HG03520 (cell line): ENCODE measurements around the gene C4orf17.
"Not testable (repeated sequence)": the region's sequence is repeated elsewhere in the genome, so short reads cannot be mapped to it uniquely, and the experiment has no call there.

Experiments
- ATAC-seq: cut with Tn5 transposase; IDR thresholded peaks from one replicate; pipeline ENCODE4 v1.9.1; 2021; ENCODE audit warnings: mild to moderate bottlenecking, moderate library complexity; ENCODE audit not compliant: unreplicated experiment

Gene C4orf17

DNA sequence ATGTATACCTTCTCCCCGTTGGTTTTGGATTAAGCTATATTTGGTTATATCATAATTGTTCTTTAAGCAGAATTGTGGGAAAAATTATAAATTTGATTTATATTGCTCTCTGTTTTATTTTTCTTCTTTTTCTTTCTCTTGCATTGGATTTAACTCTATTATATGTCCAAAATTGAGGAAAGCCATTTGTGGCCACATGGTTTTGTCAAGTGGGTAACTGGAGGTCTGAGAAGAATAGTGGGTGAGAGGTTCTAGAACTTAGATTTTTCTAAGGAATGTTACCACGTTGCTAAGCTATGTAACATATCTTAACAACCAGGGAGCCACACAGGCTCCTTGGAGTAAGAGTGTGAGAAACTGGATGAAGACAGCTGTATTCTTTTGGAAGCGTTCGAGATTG is at the start of gene C4orf17:
Gene C4orf17 (plus strand): TSS at position 301 of the 400 bp plus-strand sequence. CDS start 2,061 bp downstream, outside the sequence.
- no peak for ATAC-seq

DNA sequence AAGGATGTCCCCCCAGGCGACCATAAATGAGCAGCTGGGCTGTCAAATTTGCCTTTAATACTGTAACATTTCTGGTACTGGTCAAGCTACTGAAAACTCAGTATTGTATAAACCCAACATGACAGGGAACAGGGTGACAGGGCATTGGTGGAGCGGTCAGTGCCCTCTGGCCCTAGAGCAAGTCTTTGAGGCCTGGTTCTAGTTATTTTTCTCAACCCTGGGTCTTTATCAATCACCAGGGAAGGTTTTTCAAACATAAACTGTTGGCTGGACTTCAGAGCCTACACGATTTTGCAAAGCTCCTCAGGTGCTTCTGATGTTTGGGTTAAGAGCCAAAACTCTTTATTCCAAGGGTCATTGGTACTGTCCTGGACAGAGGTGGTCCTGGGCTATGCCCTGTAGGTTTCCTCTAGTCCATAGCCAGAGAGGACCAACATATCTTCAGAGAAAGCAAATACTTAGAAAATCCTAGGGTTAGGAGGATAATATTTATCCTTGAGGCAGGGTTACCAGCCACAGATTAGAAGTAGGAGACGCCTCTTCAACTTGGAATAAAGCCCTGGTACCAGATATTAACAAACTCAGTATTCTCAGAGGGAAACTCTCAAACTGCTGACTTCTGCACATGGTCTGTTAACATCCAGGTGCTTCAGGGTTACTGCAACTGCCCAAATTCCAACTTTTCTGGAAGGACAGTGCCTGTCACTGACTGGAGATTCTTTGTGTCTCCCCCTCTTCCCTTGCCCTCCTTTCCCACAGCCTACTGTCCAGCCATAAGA is 49.0 kb upstream of the C4orf17 start:
- ATAC-seq: no peak

DNA sequence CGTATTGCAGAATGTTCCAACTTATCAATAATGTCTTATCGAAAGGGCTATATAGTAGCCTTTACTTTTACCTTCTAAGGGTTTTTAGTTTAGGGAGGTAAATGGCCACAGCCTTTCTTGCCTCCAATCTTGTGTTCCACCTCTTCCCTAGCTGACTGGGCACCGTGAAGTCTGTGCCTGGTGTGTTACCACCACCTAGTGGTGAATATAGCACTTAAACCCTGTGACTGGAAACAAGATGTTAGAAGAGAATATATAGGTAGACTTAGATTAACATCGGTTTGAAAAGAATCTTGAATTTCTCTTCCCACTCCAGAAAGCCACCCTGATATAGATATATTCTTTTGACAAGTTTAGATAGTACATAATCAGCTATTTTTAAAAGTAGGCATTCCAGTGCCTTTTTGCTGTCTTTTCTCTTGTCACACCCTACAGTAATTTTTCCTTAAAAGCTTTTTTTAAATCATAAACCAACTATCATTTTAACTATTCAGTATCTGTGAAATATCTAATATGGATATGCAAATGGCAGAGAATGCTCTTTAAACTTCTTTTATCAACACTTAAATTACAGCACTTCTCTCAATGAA is 47.9 kb upstream of the C4orf17 start:
- ATAC-seq: peak; percentile 90

- ATAC-seq: no peak
Measured at GRCh38 chr4:99463566-99463965, 47.3 kb upstream of the C4orf17 start.

DNA sequence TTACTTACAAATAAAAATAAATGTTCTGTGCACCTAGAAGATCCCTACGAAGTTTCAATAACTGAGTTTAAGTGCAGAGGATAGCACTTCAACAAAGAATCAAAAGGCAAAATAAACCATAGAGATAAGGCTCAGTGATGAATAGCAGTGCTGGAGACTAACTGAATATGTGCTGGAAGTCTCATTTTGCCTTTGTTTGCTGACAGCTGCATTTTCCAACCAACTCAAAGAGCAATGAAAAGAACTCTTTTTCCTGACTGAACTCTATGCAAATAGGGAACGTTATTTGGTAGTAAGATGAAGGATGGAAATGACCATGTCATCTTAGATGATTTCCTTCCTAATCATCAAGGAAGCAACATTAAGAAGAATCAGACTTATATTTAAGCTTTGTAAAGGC is 42.9 kb upstream of the C4orf17 start:
- no peak for ATAC-seq

GRCh38 chr4:99468889-99469288 is 41.9 kb upstream of the C4orf17 start:
- ATAC-seq: no peak

GRCh38 chr4:99471349-99471748 is 39.5 kb upstream of the C4orf17 start:
- ATAC-seq: no peak

- ATAC-seq: no peak
Measured at GRCh38 chr4:99471896-99472295, 38.9 kb upstream of the C4orf17 start.

GRCh38 chr4:99473131-99473530 is 37.7 kb upstream of the C4orf17 start:
- ATAC-seq: no peak

DNA sequence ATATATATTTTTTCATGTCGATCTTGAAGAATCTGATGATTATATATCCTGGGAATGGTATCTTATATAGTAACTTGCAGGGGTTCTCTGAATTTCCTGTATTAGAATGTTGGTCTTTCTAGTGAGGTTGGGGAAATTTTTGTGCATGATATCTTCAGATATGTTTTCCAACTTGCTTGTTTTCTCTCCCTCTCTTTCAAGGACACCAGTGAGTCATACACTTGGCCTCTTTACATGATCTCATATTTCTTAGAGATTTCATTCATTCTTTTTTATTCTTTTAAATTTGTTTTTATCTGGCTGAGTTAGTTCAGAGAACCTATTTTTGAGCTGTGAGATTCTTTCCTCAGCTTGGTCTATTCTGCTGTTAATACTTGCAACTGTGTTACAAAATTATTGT is 27.2 kb upstream of the C4orf17 start:
- ATAC-seq: no peak

- no peak for ATAC-seq
Measured at GRCh38 chr4:99485212-99485611, 25.6 kb upstream of the C4orf17 start.

DNA sequence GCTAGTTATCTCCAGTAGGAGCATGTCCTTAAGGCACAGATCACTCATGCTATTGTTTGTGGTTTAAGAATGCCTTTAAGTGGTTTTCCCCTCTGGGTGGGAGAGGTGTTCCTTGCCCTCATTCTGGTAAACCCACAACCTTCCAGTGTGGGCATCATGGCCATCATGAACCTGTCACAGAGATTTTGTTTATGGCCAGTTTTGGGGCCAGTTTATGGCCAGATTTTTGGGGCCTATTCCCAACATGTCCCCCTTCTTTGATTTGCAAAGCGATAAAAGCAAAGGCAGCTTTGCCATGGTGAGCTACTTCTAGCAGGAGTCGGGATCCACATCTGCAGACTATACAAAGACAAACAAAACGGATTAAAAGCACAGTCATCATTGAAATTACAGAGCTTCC is 24.2 kb upstream of the C4orf17 start:
- ATAC-seq: not testable (repeated sequence)

- ATAC-seq: no peak
Measured at GRCh38 chr4:99490286-99490685, 20.5 kb upstream of the C4orf17 start.

DNA sequence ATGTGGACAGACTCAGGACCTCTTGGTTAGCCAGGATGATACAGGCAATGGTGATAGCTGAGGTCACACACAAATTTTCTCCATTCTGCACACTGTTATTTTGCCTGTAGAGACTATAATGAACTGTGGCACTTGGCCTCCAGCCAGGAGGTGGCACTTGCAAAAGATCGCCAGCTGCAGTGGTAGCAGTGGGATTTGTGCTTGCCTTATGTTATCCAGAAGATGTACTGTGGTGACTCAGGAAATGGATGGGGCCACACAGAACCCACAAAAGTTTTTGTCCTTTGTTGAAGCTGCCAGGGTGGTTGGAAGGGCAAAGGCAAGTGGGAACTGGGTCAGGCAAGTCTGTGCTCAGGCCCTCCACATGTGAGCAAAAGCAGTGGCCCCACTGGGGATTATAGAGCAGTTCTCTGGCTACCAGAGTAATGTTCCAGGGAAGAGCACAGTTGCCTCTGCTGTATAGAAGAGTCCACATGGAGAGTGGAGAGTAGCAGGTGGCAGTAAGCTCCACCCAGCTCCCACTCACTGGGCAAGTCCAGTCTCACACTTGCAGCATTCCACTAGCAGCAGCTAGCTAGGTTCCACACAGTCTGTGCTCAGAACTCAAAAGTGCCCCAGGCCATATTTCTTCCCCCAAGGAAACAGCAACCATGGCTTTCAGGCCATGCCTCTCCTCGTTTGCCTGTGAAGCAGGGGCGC is 5.9 kb upstream of the C4orf17 start:
- no peak for ATAC-seq

DNA sequence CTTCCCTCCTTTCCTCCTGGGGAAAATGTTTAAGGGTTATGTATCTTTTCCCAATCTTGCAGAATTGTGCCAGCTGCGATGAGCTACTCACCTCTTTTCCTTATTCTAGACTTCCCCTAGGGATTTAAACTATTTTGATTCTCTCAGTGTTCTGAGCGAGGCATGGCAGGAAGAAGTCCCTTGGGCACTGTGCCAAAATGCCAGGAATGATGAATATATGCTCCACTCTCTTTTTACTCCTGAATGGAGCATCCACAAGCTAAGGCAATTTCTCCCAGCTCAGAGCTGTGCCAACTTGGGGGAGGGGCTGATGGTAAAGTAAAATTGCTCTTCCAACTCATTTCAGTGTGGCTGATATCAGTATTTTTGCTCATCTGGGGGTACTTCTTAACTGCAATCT is 4.0 kb upstream of the C4orf17 start:
- no peak for ATAC-seq

DNA sequence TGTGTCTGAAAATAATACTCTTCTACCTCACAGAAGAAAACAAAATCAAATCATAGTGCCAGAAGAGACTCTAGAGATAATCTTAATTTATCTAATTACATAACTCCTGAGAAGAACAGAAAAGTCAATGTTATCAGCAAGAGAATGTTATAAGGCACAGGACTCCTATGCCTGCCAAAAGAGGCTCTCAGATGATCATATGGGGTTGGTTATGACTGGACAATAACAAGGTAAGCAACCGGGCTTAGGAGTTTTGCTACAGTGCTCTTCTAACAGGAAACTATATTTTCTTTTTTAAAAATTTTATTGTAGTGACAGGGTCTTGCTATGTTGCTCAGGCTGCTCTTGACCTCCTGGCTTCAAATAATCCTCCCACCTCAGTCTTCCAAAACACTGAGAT is 3.5 kb upstream of the C4orf17 start:
- no peak for ATAC-seq

GRCh38 chr4:99507762-99508161 is 3.1 kb upstream of the C4orf17 start:
- ATAC-seq: no peak

GRCh38 chr4:99518601-99519295 is 7.9 kb downstream of the C4orf17 start:
- no peak for ATAC-seq

GRCh38 chr4:99529228-99529627 is 18.4 kb downstream of the C4orf17 start:
- no peak for ATAC-seq

DNA sequence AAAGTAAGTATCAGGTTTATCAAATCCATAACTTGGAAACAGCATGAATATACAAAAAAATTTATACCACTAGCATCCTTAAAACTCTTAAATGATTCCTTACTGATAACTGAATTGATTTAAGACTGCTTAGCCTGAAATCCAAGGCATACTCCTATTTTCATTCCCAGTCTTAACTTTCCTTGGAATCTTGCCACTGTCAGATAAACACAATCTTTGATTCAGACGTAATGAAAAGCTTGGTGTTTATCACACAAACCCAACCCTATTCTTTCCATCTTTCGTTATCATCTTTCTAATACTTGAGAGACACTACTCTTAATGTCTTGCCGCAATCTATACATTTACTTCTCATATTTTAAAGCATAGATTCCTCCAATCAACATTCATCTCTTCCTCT is 19.1 kb downstream of the C4orf17 start:
- no peak for ATAC-seq

- not testable (repeated sequence) for ATAC-seq
Measured at GRCh38 chr4:99534699-99535098, 23.9 kb downstream of the C4orf17 start.
